GM19043 (cell line): ENCODE results near the gene CEP41.
A peak's percentile ranks its signal among the peaks of the same experiment; 100 is the strongest.

Experiments
- ATAC-seq: cut with Tn5 transposase; IDR thresholded peaks from one replicate; pipeline ENCODE4 v1.9.1; 2021; ENCODE audit warnings: low read depth; ENCODE audit not compliant: unreplicated experiment

Gene CEP41

GRCh38 chr7:130374507-130374906 lies 66.3 kb downstream of the CEP41 start:
- no peak for ATAC-seq

- no peak for ATAC-seq
Measured at GRCh38 chr7:130372402-130373165, 68.2 kb downstream of the CEP41 start.

DNA sequence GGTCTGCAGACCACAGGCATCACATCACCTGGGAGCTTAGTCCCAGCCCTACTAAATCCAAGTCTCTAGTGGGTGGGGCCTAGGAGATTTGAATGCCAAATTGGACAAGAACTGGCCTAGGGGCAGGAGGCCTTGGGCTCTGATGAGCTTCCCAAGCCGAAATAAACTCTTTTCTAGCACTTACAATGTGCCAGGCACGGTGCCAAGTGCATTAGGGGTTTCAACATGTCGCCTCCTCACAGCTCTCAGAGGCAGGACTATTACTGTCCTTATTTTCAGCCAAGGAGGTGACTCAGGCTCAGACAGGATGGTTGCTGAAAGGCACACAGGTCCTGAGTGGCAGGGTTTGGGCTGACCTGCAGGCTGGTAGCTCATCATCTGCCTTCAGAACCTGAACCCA lies 69.8 kb downstream of the CEP41 start:
- no peak for ATAC-seq

DNA sequence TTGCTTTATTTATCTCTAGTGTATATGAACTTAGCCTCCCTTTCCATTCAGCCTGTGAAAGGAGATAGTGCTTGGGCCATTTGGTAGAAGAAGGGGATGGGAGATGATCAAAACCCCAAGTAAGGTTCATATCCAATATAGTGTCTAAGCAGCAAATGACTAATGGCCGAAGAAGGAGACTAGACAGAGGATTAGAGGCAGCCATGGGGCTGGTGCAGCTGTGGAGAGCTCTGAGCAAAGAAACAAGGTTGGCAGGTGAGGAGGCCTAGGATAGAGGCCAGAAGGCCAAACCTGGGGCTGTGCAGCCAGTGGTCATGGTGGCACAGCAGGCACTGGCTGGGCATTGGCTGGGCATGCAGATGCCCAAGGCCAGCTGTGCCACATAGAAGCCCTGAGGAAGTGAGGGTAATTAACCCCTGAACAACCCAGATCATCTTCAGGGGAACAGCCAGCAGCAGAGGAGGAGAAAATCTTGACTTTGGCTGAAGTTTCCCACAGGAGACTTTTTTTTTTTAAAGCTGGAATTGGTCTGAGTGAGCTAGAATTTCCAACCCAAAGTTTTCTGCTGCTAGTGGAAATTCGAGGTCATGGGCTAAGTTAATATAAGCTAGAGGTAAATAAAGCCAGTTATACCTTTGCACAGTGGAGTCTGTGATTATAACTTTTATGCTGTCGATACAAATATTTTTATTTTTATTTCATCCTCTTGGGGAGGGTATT lies 70.8 kb downstream of the CEP41 start:
- ATAC-seq, result no peak

DNA sequence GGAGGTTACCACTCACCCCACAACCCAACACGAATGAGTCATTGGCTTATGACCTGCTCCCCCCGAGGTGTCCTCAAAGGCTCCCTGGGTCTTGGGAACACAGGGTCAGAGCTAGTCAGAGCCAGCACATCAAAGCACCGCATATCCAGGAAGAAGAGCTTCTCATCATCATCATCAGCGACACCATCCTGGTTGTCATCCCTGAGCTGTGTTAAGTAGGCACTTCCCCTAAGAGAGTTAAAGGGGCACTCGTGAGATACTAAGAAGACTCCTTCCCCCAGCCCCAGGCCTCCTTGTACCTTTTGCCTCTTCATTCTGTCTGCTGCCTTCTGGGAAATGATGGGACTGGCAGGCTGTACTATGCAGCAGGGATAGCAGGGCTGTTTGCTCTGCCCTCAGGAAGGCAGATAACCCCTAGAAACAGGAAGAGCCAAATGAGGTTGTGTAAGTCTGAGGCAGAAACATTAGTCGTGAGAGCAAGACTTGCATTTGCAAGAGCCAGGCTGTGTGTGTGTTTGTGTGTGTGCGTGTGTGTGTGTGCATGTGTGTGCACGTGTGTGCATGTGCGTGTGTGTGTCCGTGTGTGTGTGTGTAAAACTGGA lies 71.6 kb downstream of the CEP41 start:
- ATAC-seq, result no peak

DNA sequence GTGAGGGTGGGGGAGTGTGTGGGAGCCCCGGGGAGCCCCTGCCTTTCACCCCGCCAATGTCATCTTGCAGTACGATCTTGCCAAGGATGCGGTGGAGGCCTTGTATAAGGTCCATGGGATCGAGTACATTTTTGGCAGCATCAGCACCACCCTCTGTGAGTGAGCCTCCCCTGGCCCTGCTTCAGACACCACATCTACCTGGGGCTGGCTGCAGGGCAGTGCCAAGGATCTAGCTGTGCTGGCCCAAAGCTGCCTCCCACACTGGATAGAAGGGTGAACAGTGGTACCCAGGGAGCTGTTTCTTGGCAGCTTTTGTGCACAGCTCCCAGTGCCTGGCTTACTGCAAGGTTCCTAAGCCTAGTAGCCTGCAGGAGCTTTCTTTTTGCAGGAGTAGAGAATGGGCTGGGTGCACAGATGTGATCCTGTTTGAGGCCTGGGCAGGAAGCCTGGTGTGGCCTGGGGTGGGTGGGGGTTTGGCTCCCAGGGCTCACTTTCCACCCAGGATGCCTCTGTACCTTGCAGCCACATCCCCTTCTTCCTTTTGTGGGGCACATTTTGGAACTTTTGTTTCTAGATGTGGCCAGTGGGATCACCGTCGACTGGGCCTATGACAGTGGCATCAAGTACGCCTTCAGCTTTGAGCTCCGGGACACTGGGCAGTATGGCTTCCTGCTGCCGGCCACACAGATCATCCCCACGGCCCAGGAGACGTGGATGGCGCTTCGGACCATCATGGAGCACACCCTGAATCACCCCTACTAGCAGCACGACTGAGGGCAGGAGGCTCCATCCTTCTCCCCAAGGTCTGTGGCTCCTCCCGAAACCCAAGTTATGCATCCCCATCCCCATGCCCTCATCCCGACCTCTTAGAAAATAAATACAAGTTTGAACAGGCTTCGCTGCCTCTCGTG lies 72.7 kb downstream of the CEP41 start:
- ATAC-seq, result no peak

GRCh38 chr7:130367088-130367755 lies 73.6 kb downstream of the CEP41 start:
- no peak for ATAC-seq

DNA sequence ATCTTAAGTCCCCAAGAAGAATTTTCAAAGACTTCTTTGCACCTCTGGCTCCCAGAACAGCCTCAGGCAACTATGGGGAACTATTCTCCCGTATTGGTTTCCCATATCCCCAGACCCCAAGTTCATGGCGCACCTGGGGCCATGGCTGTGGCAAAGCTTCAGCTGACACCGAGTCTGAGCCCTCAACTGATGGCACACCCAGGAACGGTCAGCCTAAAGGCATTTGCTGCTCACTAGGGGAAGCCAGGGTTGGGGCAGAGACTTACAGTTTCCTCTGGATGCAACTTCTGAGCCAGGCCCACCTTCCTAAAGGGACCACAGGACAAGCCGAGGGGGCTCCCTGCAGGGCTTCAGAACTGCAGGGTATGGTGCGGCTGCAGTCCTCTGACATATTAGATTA lies 74.3 kb downstream of the CEP41 start:
- ATAC-seq, result no peak

DNA sequence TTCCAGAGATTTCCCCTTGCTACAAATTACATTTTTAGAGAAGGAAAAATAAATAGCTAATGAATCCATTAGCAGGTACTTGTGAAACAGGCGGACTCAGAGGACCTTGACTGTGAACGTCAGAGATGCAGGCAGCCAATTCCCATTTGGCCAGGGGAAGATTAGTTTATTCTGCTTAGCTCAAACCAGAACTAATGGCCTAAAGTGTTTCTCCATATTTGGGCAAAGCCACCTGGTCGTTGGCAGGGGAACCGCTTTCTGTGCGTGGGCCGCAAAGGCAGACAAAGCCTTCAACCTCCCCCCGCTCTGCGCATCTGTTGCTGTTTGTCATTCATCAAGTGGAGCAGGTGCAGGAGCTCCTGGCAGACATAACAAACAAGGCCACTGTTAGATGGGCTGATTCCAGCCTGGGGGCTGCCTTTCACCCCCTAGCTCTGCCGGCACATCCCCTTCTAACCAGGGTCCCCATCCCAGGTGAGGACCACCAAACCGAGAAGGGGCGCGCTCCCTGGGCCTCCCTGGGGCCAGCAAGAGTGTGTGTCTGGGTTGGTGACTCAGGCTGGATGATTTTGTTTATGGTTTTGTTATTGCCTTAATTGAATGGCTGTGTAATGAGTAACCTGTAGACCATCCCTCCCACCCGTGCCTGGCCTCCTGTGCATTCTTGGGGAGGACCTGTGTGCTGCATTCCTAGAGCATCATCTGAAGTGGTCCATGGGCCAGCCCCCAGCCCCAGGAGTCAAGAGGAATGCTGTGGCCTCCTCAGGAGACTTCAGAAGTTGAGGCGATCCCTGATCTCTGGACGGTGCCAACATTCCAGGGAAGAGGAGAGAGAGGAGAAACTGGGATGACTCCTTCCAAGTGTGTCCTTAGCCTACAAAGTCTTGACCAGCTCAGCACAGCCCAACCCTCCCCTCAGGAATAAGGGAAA lies 75.0 kb downstream of the CEP41 start:
- peak; percentile 55 for ATAC-seq

DNA sequence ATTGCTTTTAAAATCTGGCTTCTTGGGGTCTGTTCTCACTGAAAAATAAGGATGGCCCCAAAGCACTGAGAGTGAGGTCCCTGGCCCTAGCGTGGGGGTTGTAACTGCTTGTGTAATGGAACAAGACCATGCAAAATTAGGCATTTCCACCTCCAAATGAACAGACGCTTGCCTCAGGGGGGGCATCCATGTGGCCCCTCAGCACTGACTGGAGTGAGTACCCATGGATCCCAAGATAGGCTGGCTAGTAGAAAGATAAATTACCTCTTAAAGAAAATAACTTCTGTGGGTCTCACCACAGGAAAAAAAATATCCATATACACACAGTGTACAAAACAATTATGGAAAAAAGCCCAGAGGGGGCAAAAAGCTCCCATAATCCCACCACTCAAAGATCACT lies 75.7 kb downstream of the CEP41 start:
- no peak for ATAC-seq

DNA sequence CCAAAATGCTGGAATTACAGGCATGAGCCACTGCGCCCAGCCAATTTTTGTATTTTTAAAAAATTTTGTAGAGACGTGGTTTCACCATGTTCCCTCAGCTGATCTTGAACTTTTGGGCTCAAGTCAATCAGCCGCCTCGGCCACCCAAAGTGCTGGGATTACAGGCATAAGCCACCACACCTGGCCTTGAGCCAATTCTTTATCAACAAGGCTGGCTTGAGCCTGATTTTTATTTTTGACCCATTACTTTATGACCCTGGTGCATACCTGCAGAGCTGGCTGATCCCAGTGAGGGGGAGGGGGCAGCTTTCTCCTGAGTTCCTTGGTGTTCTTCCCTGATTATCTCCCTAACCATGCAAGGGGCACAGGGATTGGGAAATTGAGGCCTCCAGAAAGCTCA lies 76.4 kb downstream of the CEP41 start:
- ATAC-seq, result no peak

DNA sequence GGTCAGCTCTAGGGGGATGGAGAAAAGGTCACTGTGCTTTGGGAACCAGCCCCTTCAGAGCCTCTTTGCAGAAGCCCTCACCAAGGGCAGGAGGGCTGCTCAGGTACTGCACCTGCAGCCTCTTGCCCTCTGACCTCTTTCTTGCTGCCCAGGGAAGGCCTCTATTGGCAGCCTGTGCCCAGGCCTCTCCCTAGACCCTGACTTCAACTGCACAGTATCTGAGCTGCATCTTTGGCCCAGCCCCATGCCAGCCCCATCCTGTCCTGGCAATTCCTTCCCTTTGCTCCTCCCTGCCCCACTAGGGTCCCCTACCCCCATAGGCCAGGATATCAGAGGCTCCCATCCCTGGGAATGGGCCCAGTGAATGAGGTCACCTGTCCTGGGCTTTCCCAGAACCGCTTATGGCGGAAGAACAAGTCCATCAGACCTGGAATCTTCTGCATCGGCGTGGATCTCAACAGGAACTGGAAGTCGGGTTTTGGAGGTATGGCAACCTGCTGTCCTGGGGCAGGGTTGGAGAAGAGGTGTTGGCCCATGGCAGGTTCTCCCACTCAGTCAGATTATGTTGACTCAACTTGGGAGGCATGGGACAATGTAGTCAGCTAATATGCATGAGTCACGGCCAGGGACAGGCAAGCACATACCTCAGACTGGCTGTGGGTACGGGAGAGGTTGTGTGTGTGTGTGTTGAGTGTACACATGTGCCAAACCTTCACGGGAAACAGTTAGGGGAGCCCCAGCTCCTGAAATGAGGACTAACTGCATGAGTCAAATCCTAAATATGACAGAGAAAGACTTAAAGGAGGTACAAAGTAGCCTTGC lies 77.6 kb downstream of the CEP41 start:
- ATAC-seq, result no peak

DNA sequence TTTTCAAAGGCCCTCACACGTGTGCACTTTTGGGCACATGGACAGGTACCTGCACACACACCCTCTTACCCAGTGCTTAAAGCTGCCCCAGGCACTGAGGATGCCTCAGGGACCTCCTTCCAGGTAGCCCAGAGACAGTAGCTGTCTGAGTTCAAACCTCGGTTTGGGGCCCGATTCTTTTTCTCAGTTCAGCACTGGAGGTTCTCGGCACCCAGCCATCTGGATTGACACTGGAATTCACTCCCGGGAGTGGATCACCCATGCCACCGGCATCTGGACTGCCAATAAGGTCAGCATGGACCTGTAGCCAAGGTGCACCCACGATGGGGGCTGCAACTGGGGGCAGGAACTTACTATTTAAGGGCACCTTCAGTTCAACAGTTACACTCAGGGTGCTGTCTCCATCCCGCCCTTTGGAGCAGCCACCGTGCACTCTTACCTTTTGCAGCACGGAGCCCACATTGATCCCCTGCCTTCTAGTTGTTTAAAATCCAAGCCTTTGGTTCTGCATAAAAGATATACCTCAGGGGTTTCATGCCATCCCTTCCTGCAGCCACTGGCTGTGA lies 78.5 kb downstream of the CEP41 start:
- ATAC-seq, result no peak

DNA sequence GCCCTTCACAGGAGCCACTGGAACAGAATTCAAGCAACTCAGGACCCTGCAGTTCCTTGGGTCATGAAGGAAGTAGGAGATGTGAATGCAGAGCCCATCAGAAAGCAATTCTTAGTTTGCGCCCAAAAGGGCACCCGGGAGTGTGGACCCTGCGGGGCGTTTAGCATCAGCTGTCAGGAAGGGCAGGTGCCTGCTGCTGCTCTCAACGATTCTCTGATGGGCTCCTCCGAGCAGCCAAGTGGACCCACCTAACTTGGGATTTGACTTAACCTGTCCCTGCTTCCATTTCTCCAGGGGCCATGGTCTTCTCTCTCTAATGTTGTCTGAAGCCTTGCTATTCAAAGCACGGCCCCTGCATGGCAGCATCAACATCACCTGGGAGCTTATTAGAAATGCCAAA lies 79.1 kb downstream of the CEP41 start:
- ATAC-seq, result no peak

DNA sequence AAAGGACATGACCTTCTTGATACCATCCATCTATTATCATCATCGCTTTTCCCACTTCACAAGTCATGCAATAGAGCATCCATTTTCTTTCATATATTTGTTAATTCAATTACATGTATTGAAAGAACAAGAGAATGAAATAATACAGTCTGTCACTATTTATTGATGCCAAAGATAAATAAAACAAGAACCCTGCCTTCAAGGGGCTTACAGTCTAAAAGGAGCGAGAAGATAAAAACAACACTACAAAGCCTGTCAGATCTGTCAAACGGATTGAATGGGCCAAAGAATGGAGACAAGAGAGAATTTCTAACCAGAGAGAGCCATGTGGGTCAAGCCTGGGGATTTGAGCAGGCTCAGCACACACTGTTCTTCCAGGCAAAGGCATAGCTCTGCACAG lies 80.3 kb downstream of the CEP41 start:
- ATAC-seq, result no peak

DNA sequence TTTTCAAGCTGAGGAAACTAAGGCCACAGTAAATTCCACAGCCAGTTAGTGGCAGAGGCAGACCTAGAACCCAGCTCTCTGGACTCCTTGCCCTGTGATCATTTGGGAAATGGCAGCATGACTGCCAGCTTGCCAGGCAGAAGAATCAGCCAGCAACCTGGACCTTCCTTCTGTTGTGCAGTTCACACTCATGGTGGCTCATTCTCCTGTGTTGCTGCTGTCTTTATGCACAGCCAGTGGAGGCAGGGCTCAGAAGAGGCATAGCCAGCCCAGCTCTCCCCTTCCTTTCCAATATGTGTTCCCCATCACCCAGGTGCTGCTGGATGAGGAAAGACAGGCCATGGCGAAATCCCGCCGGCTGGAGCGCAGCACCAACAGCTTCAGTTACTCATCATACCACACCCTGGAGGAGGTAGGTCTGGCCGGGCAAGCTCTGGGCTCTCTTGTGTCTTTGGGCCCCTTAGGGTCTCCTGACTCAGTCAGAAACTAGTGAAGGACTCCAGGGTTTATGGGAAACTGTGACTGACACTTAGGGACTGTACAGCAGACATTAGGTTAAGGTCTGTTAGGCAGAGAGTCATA lies 81.4 kb downstream of the CEP41 start:
- ATAC-seq, result no peak

DNA sequence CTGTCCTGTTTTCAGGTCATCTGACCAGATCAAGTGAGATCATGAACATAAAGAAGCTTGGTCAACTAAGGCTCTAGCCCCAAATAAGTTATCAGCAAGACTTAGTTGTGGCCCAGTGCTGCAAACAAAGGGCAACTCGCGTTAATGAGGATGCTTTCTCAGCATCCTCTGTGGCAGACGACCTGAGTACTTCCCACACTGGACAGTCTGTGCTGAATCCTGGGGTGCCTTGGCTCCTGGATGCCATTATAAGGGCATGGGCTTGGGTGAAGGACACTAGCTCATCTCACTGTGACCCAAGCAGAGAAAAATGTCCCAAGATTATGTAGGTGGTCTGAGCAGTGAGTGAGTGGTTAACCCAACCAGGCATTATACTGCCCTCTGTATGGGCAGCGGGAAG lies 82.3 kb downstream of the CEP41 start:
- no peak for ATAC-seq
